Mucosa of stomach (tissue), 1 donor: Measurements from ENCODE around the gene RHOT1.
A peak's percentile ranks its signal among the peaks of the same experiment; 100 is the strongest.
"Not testable (repeated sequence)": the region's sequence is repeated elsewhere in the genome, so short reads cannot be mapped to it uniquely, and the experiment has no call there.

Source experiments
- H3K27me3 ChIP-seq: one replicate; pipeline ENCODE4 v1.7.0; 2013; ENCODE audit warnings: mild to moderate bottlenecking, low read length; ENCODE audit not compliant: control insufficient read depth, insufficient read depth
- H3K36me3 ChIP-seq: one replicate; pipeline ENCODE4 v1.7.0; 2013; ENCODE audit warnings: low read length; ENCODE audit not compliant: control insufficient read depth, insufficient read depth
- H3K4me1 ChIP-seq: one replicate; pipeline ENCODE4 v1.7.0; 2013; ENCODE audit warnings: mild to moderate bottlenecking, low read length; ENCODE audit not compliant: control insufficient read depth, insufficient read depth
- H3K4me3 ChIP-seq: one replicate; pipeline ENCODE4 v1.7.0; 2013; ENCODE audit warnings: low read length
- H3K9ac ChIP-seq: one replicate; pipeline ENCODE4 v1.7.0; 2013; ENCODE audit warnings: mild to moderate bottlenecking, low read length, moderate library complexity
- H3K9me3 ChIP-seq: one replicate; pipeline ENCODE4 v1.7.0; 2013; ENCODE audit warnings: mild to moderate bottlenecking, low read length, moderate library complexity; ENCODE audit not compliant: control insufficient read depth
- donor health status: Pancreatic carcinoma.

The RHOT1 gene

DNA sequence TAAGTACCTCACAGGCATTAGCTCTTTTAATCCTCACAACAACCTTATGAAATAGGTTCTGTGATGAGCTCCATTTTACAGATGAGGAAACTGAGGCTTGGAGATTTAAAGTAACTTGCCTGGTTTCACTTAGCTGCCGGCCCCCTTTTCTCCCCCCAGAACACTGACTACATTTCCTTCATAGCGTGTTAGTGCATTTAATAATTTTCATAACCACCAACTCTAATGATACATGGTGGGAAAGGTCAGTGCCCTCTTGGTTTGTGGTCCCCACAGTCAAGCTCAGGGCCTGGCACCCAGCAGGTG lies 16.5 kb upstream of the RHOT1 start:
- peaks cover 25% of the 10 kb centered on the region for H3K4me1 ChIP-seq
- no peak overlapping the region for H3K9ac ChIP-seq
- H3K4me3 ChIP-seq = no peak overlapping the region
- H3K27me3 ChIP-seq = no peaks in the 10 kb centered on the region
- no peaks in the 10 kb centered on the region for H3K9me3 ChIP-seq
- no peaks in the 10 kb centered on the region for H3K36me3 ChIP-seq

DNA sequence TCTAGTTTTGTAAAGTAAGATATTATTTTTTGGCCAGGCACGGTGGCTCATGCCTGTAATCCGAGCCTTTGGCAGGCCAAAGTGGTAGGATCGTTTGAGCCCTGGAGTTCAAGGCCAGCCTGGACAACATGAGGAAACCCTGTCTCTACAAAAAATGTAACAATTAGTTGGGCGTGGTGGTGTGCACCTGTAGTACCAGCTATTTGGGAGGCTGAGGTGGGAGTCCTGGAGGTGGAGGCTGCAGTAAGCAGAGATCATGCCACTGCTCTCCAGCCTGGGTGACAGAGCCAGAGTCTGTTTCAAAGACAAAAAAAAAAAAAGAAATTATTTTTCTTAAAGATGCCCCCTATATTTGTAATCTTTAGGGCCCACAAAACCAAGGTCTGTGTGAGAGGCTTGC lies 16.0 kb upstream of the RHOT1 start:
- no peaks in the 10 kb centered on the region for H3K9me3 ChIP-seq
- H3K27me3 ChIP-seq = no peaks in the 10 kb centered on the region
- H3K4me1 ChIP-seq = peaks cover 25% of the 10 kb centered on the region
- H3K9ac ChIP-seq = no peak overlapping the region
- H3K36me3 ChIP-seq = no peaks in the 10 kb centered on the region
- no peak overlapping the region for H3K4me3 ChIP-seq

GRCh38 chr17:32126746-32127145 lies 15.6 kb upstream of the RHOT1 start:
- Histone ChIP-seq H3K4me1 (peaks cover 25% of the 10 kb centered on the region), H3K4me3 (peak overlapping the region; percentile 67), H3K9ac (peak overlapping the region; percentile 78)

DNA sequence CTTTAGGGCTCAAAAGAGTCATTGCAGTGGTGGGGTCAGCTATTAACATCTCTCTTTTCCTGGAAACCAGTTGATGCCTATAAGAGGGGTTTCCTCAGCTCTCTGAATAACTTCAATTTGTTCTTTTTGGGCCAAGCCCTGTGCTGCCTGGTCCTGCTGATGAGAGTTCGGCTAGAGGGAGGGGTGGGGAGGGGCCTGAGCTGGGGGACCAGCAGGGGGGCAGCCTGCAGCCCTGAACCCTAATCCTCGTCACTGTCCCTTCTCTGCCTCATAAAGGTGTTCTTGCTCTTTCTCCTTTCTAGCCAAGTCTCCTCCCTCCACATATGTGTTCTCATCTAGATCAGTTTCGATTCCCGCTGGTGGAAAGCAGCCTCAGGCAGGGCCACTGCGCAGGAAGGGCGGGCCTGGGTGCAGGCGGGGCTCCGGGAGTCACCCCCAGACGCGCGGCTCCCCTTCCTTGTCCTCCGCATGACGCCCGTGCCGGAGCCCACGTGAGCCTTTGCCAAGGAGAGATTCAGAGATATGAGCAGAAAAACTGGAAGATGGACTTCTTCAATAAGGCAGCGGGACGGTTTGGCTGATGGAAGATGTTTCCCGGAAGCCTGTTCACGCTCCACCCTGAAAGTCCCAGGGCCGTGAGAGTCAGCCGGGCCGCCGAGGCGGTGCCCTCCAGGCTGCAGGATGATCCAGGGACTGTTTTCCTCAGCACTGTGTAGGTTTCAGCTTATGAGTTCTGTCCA lies 15.0 kb upstream of the RHOT1 start:
- no peaks in the 10 kb centered on the region for H3K27me3 ChIP-seq
- H3K36me3 ChIP-seq = no peaks in the 10 kb centered on the region
- peak overlapping the region; percentile 78 for H3K9ac ChIP-seq
- H3K9me3 ChIP-seq = no peaks in the 10 kb centered on the region
- H3K4me3 ChIP-seq = peak overlapping the region; percentile 67
- peaks cover 25% of the 10 kb centered on the region for H3K4me1 ChIP-seq

More at GRCh38 chr17:32126746-32127145, 15.6 kb upstream of the RHOT1 start:
- Histone ChIP-seq H3K27me3 (no peaks in the 10 kb centered on the region), H3K9me3 (no peaks in the 10 kb centered on the region), H3K36me3 (no peaks in the 10 kb centered on the region)

- H3K4me3 ChIP-seq, H3K36me3 ChIP-seq, H3K9me3 ChIP-seq, H3K27me3 ChIP-seq, H3K9ac ChIP-seq: not testable (repeated sequence)
- peaks cover 25% of the 10 kb centered on the region for H3K4me1 ChIP-seq
These were observed 13.8 kb upstream of the RHOT1 start for GRCh38 chr17:32128470-32128869.

- H3K36me3 ChIP-seq = not testable (repeated sequence)
These were observed 6.7 kb upstream of the RHOT1 start for GRCh38 chr17:32135497-32136117.

GRCh38 chr17:32136856-32137255 lies 5.4 kb upstream of the RHOT1 start:
- Histone ChIP-seq H3K27me3 (no peaks in the 10 kb centered on the region), H3K9ac (no peak overlapping the region), H3K4me3 (no peak overlapping the region), H3K4me1 (peaks cover 6% of the 10 kb centered on the region), H3K36me3 (no peaks in the 10 kb centered on the region), H3K9me3 (no peaks in the 10 kb centered on the region)

More at GRCh38 chr17:32135497-32136117, 6.7 kb upstream of the RHOT1 start:
- not testable (repeated sequence) for H3K9ac ChIP-seq, H3K4me3 ChIP-seq, H3K9me3 ChIP-seq, H3K4me1 ChIP-seq, H3K27me3 ChIP-seq

- not testable (repeated sequence) for H3K36me3 ChIP-seq
These were observed 2.8 kb upstream of the RHOT1 start for GRCh38 chr17:32139504-32139903.

DNA sequence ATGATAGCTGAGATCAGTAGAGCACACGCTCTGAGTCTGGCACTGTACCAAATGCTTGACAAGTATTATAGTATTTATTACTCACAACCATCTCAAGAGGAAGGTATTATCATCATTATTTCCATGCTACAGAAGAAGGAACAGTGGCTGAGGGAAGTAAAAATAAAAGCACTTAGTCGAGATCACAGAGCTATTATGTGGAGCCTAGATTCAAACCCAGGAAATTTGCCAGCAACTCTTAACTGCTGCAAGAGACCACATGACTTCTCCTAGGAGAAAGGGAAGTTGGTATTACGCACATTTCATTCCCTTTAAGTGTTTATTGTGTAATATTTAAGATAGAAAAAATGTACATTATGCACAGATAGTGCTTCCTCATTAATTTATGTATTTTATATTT lies 1.0 kb upstream of the RHOT1 start:
- H3K4me3 ChIP-seq = no peak overlapping the region
- no peaks in the 10 kb centered on the region for H3K36me3 ChIP-seq
- H3K9me3 ChIP-seq = no peaks in the 10 kb centered on the region
- peaks cover 9% of the 10 kb centered on the region for H3K4me1 ChIP-seq
- H3K27me3 ChIP-seq = no peaks in the 10 kb centered on the region
- H3K9ac ChIP-seq = peak overlapping the region; percentile 86

More at GRCh38 chr17:32139504-32139903, 2.8 kb upstream of the RHOT1 start:
- not testable (repeated sequence) for H3K4me3 ChIP-seq, H3K27me3 ChIP-seq, H3K9ac ChIP-seq, H3K4me1 ChIP-seq, H3K9me3 ChIP-seq

GRCh38 chr17:32141679-32142037 lies 644 bp upstream of the RHOT1 start:
- no peaks in the 10 kb centered on the region for H3K36me3 ChIP-seq
- no peaks in the 10 kb centered on the region for H3K9me3 ChIP-seq
- peak overlapping the region; percentile 77 for H3K4me3 ChIP-seq
- H3K9ac ChIP-seq = peak overlapping the region; percentile 86
- no peaks in the 10 kb centered on the region for H3K27me3 ChIP-seq
- H3K4me1 ChIP-seq = peaks cover 9% of the 10 kb centered on the region

GRCh38 chr17:32142857-32143526 lies 690 bp downstream of the RHOT1 start:
- no peaks in the 10 kb centered on the region for H3K9me3 ChIP-seq
- peaks cover 9% of the 10 kb centered on the region for H3K4me1 ChIP-seq
- no peaks in the 10 kb centered on the region for H3K36me3 ChIP-seq
- H3K9ac ChIP-seq = peak overlapping the region; percentile 89
- no peaks in the 10 kb centered on the region for H3K27me3 ChIP-seq
- H3K4me3 ChIP-seq = peak overlapping the region; percentile 55

DNA sequence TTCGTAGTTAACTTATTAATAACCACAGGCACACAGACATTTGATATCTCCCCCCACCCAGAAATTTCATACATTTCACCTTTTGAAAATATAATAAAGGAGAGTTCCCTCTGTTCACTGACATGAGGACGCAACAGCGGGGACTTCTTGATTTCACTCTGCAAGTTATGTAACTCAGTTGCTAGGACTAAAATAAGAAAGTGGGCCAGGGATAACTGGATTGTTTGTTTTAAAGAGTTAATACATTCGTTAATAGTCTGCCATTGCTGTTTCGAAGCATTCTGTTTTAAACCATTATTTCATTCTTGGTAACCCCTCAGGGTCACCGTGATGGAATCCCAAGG lies 1.2 kb downstream of the RHOT1 start:
- H3K4me3 ChIP-seq = no peak overlapping the region

More for the DNA sequence above, 1.2 kb downstream of the RHOT1 start:
- no peaks in the 10 kb centered on the region for H3K27me3 ChIP-seq
- H3K36me3 ChIP-seq = no peaks in the 10 kb centered on the region
- H3K9me3 ChIP-seq = no peaks in the 10 kb centered on the region
- H3K4me1 ChIP-seq = peaks cover 9% of the 10 kb centered on the region
- H3K9ac ChIP-seq = peak overlapping the region; percentile 89
